Stomach (tissue), 9 donors: Measurements from ENCODE around the gene TMED7. TPM values are rescaled to one million over a fixed set of nuclear protein-coding genes. Genes with fewer than 3 reads are reported as not detected.

Experiments
- DNase-seq, 2 donors: peaks; one replicate each; pipeline versions ENCODE4 v3.0.0 to v3.0.0-alpha.2; 2013 to 2019
- H3K27ac ChIP-seq, 5 donors: fragments of 200-600 bp in 4 of 5; sonication (generic) in 4 of 5; one replicate each; pipeline ENCODE4 v1.5.1; 2013 to 2019; ENCODE audit warnings: mild to moderate bottlenecking in 1 of 5, moderate library complexity in 1 of 5
- H3K27me3 ChIP-seq, 3 donors: fragments of 200-600 bp; sonication (generic); one replicate each; pipeline ENCODE4 v1.5.1; 2017 to 2019; ENCODE audit warnings: mixed run types in 1 of 3
- H3K36me3 ChIP-seq, 4 donors: fragments of 200-600 bp; sonication (generic); 1 replicate in 3 of 4; 2 replicates in 1 of 4; pipeline ENCODE4 v1.5.1; 2016 to 2019
- H3K4me1 ChIP-seq, 4 donors: fragments of 200-600 bp; sonication (generic); one replicate each; pipeline ENCODE4 v1.5.1; 2016 to 2019
- H3K4me3 ChIP-seq, 4 donors: fragments of 200-600 bp; sonication (generic) in 3 of 4; one replicate each; pipeline ENCODE4 v1.5.1; 2016 to 2019; ENCODE audit warnings: mild to moderate bottlenecking in 1 of 4
- H3K9me3 ChIP-seq, 4 donors: fragments of 200-600 bp; sonication (generic); one replicate each; pipeline ENCODE4 v1.5.1; 2016 to 2019
- CTCF ChIP-seq, 7 experiments: fragments of 450-650 bp in 4 of 7; fragments of 200-600 bp in 3 of 7; sonication (generic) in 3 of 7; IDR thresholded peaks; one replicate each; pipeline ENCODE4 v1.5.1; 2016 to 2019; ENCODE audit warnings: antibody characterized with exemption in 7 of 7, control low read depth in 2 of 7, mild to moderate bottlenecking in 1 of 7
- EP300 ChIP-seq: sonication (generic); formaldehyde crosslinking; IDR thresholded peaks from one replicate; pipeline ENCODE4 v1.6.1; 2017; ENCODE audit warnings: antibody characterized with exemption
- POLR2A ChIP-seq, 4 donors: fragments of 450-650 bp; IDR thresholded peaks; one replicate each; pipeline ENCODE4 v1.6.1; 2016; ENCODE audit warnings: antibody characterized with exemption in 4 of 4, control low read depth in 2 of 4, mild to moderate bottlenecking in 1 of 4, moderate library complexity in 1 of 4
- POLR2AphosphoS5 ChIP-seq, 3 donors: sonication (generic); formaldehyde crosslinking; IDR thresholded peaks; one replicate each; pipeline ENCODE4 v1.6.1; 2016; ENCODE audit warnings: antibody characterized with exemption in 3 of 3
- WGBS, 5 donors: extraction: QIAGEN DNeasy Blood & Tissue Kit in 3 of 5; methylation state at CpG; one replicate each; pipeline versions ENCODE4 v1.1.5 to v1.1.7; 2013 to 2018; 5-methylcytosine and 5-hydroxymethylcytosine counted together
- intact Hi-C: fragments of 100-400 bp; cut with DNase I; formaldehyde crosslinking; loops from one replicate; pipeline ENCODE4 v1.15.1; 2023; ENCODE audit warnings: low total_unique reads
- polyA plus RNA-seq, 3 donors: library from polyadenylated mRNA; stranded (reverse); fragments of 200-250 nt; gene quantifications; one replicate each; pipeline ENCODE4 v1.2.3, GENCODE V29; 2013
- total RNA-seq, 5 donors: library from RNA; depleted of rRNA; stranded (reverse); fragments of >200 nt; gene quantifications; one replicate each; pipeline versions ENCODE4 v1.1.0 to v1.2.3, GENCODE V29; 2014 to 2016
- donor health status: healthy with polysubstance abuse.
- donor health status: Bipolar disorder and iron deficiency.
- donor health status: healthy.

Gene TMED7
- total and polyA plus RNA-seq, 8 donors = 9.8 to 169 (median 27.8) TPM

- TF ChIP-seq POLR2A (IDR thresholded peaks at IDR 0.05) = no peak
- TF ChIP-seq CTCF (IDR thresholded peaks at IDR 0.05) = no peak
- no peak for TF ChIP-seq EP300
- no peak for TF ChIP-seq POLR2AphosphoS5 (IDR thresholded peaks at IDR 0.05)
- no peak for DNase-seq
- peaks cover 0 to 7% (median 6%) of the 10 kb centered on the region in 4 donors for H3K36me3 ChIP-seq
- H3K9me3 ChIP-seq = no peaks in the 10 kb centered on the region
- no peak overlapping the region for H3K27ac ChIP-seq
- no peak overlapping the region for H3K4me3 ChIP-seq
- H3K4me1 ChIP-seq = peaks cover 0 to 10% (median 4%) of the 10 kb centered on the region in 4 donors
- intact Hi-C loops = no loop called here
- H3K27me3 ChIP-seq = no peaks in the 10 kb centered on the region
- WGBS, 5 donors = 71 to 86% (median 77%) methylated on average over 3 of the region's 3 CpGs
Measured at GRCh38 chr5:115583474-115583873, 42.4 kb downstream of the TMED7 start.

GRCh38 chr5:115580941-115581340, 44.9 kb downstream of the TMED7 start:
- Histone ChIP-seq H3K27ac (no peak overlapping the region), H3K4me3 (no peak overlapping the region), H3K9me3 (no peaks in the 10 kb centered on the region), H3K4me1 (no peaks in the 10 kb centered on the region), H3K27me3 (no peaks in the 10 kb centered on the region), H3K36me3 (peaks cover 0 to 7% (median 6%) of the 10 kb centered on the region in 4 donors)
- 93 to 97% (median 95%) methylated on average over 2 of the region's 2 CpGs for WGBS, 5 donors
- DNase-seq = no peak
- intact Hi-C loops = no loop called here
- no peak for TF ChIP-seq POLR2A (IDR thresholded peaks at IDR 0.05)
- TF ChIP-seq POLR2AphosphoS5 (IDR thresholded peaks at IDR 0.05) = no peak
- TF ChIP-seq CTCF (IDR thresholded peaks at IDR 0.05) = no peak
- TF ChIP-seq EP300 = no peak

GRCh38 chr5:115579747-115580173, 46.1 kb downstream of the TMED7 start:
- Histone ChIP-seq H3K27me3 (no peaks in the 10 kb centered on the region), H3K36me3 (peaks cover 0 to 7% (median 6%) of the 10 kb centered on the region in 4 donors), H3K9me3 (no peaks in the 10 kb centered on the region), H3K4me3 (no peak overlapping the region), H3K4me1 (no peaks in the 10 kb centered on the region), H3K27ac (no peak overlapping the region)
- no peak for TF ChIP-seq CTCF (IDR thresholded peaks at IDR 0.05)
- no peak for TF ChIP-seq POLR2A (IDR thresholded peaks at IDR 0.05)
- no peak for TF ChIP-seq EP300
- no peak for TF ChIP-seq POLR2AphosphoS5 (IDR thresholded peaks at IDR 0.05)
- 77 to 83% (median 79%) methylated on average over 6 of the region's 6 CpGs for WGBS, 5 donors
- no peak for DNase-seq
- intact Hi-C loops = no loop called here

GRCh38 chr5:115579216-115579615, 46.6 kb downstream of the TMED7 start:
- no peak for DNase-seq
- Histone ChIP-seq H3K36me3 (peaks cover 0 to 7% (median 6%) of the 10 kb centered on the region in 4 donors), H3K27ac (no peak overlapping the region), H3K9me3 (no peaks in the 10 kb centered on the region), H3K27me3 (no peaks in the 10 kb centered on the region), H3K4me1 (no peaks in the 10 kb centered on the region), H3K4me3 (no peak overlapping the region)
- no peak for TF ChIP-seq EP300
- no peak for TF ChIP-seq CTCF (IDR thresholded peaks at IDR 0.05)
- no peak for TF ChIP-seq POLR2A (IDR thresholded peaks at IDR 0.05)
- TF ChIP-seq POLR2AphosphoS5 (IDR thresholded peaks at IDR 0.05) = no peak
- intact Hi-C loops = no loop called here
- 69 to 84% (median 79%) methylated on average over 3 of the region's 3 CpGs for WGBS, 5 donors
